Keratinocyte (primary cell): Measurements from ENCODE around the gene KCNF1.

ENCODE experiments used
- EZH2 ChIP-seq: IDR thresholded peaks from one replicate; pipeline ENCODE4 v1.6.1; 2012; ENCODE audit warnings: inconsistent platforms, mild to moderate bottlenecking, low read length, moderate library complexity
- TF ChIP-seq, protein P1 (sequence below), 3 experiments: IDR thresholded peaks in 1 of 3; conservative IDR thresholded peaks in 1 of 3; optimal IDR thresholded peaks in 1 of 3; 2 replicates in 2 of 3; 3 replicates in 1 of 3; pipeline versions ENCODE3 to v1.5.1; 2011; ENCODE audit warnings: low read length in 3 of 3, mild to moderate bottlenecking in 3 of 3, moderate library complexity in 2 of 3, control low read depth in 1 of 3, inconsistent platforms in 1 of 3; ENCODE audit not compliant: insufficient read depth in 2 of 3; ENCODE audit errors: extremely low read depth in 1 of 3

- TF ChIP-seq, protein P1, sequence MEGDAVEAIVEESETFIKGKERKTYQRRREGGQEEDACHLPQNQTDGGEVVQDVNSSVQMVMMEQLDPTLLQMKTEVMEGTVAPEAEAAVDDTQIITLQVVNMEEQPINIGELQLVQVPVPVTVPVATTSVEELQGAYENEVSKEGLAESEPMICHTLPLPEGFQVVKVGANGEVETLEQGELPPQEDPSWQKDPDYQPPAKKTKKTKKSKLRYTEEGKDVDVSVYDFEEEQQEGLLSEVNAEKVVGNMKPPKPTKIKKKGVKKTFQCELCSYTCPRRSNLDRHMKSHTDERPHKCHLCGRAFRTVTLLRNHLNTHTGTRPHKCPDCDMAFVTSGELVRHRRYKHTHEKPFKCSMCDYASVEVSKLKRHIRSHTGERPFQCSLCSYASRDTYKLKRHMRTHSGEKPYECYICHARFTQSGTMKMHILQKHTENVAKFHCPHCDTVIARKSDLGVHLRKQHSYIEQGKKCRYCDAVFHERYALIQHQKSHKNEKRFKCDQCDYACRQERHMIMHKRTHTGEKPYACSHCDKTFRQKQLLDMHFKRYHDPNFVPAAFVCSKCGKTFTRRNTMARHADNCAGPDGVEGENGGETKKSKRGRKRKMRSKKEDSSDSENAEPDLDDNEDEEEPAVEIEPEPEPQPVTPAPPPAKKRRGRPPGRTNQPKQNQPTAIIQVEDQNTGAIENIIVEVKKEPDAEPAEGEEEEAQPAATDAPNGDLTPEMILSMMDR (optimal IDR thresholded peaks at IDR 0.05 in 1 of 3, IDR thresholded peaks at IDR 0.05 in 1 of 3, conservative IDR thresholded peaks at IDR 0.05 in 1 of 3; ENCODE audit: extremely low read depth in 1 of 3, insufficient read depth in 2 of 3, low read length in 3 of 3) = no peak
- TF ChIP-seq EZH2 = no peak
Observed at GRCh38 chr2:10954416-10954815, 42.7 kb downstream of the KCNF1 start.
